CD4-positive, alpha-beta T cell treated with Interleukin-6 for 4 hours (primary cell): ENCODE measurements around the gene TDRD1.
"Not testable (repeated sequence)": the region's sequence is repeated elsewhere in the genome, so short reads cannot be mapped to it uniquely, and the experiment has no call there.

Experiments
- DNase-seq: peaks from one replicate; pipeline ENCODE4 v3.0.0-alpha.2; 2020; ENCODE audit warnings: mixed read lengths

Gene TDRD1, protein sequence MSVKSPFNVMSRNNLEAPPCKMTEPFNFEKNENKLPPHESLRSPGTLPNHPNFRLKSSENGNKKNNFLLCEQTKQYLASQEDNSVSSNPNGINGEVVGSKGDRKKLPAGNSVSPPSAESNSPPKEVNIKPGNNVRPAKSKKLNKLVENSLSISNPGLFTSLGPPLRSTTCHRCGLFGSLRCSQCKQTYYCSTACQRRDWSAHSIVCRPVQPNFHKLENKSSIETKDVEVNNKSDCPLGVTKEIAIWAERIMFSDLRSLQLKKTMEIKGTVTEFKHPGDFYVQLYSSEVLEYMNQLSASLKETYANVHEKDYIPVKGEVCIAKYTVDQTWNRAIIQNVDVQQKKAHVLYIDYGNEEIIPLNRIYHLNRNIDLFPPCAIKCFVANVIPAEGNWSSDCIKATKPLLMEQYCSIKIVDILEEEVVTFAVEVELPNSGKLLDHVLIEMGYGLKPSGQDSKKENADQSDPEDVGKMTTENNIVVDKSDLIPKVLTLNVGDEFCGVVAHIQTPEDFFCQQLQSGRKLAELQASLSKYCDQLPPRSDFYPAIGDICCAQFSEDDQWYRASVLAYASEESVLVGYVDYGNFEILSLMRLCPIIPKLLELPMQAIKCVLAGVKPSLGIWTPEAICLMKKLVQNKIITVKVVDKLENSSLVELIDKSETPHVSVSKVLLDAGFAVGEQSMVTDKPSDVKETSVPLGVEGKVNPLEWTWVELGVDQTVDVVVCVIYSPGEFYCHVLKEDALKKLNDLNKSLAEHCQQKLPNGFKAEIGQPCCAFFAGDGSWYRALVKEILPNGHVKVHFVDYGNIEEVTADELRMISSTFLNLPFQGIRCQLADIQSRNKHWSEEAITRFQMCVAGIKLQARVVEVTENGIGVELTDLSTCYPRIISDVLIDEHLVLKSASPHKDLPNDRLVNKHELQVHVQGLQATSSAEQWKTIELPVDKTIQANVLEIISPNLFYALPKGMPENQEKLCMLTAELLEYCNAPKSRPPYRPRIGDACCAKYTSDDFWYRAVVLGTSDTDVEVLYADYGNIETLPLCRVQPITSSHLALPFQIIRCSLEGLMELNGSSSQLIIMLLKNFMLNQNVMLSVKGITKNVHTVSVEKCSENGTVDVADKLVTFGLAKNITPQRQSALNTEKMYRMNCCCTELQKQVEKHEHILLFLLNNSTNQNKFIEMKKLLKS

DNA sequence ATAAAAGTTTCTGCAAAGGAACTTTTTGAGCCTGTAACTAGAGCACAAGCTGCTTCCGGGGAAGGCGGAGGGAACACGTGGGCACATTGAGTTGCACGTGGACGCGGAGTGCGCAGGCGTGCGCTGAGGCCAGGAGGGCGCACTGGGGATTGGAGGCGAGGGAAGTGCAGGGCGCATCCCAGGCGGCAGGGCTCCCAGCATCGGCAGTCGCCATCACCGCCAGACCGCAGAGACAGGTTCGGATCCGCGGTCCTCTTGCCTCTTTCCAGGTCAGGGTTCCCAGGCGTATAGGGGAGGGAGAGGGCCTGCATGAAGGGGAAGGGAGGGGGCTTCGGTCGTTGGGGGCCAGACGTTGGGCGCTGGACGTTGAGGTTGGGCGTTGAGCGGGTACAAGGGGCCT lies at the start of gene TDRD1:
Gene TDRD1, plus strand, starts transcription at position 206 of the 400 bp plus-strand sequence. CDS start 8,479 bp downstream, outside the sequence.
- no peak for DNase-seq

DNA sequence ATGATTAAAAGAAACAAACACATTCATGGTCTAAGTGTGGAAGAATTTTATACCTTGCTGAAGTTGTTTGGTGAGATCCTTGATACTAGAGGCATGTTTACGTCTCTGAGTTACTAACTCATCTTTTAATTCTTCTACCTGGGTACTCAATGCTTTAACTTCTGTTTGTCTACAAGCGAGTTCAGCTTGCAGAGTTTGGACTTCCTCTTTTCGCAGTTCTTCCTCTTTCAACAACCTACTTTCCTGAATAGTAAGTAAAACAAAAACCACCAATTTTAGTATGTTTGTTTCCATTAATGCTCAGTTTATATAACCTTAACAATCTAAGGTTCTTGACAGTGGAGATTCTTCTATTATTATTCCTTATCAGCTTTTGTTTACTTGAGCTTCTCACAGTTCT lies 48.1 kb upstream of the TDRD1 start:
- no peak for DNase-seq

DNA sequence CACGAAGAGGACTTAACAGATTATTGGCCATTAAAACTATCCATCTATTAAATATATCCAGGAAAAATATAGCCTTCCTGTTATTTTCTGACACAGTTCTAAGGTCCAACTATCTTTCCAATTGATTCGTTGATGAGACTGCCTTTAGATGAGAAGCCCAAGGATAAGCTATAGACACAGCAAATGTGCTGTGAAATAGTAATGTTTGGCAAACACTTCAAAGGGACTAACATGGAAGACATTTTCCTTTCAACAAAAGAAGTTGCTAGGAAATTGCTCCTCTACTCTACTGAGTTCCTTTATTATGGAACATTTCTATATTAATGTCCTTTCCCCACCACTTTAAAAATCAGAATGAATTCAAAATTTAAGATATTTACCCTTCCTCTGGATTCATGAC lies 43.7 kb upstream of the TDRD1 start:
- DNase-seq = no peak

DNA sequence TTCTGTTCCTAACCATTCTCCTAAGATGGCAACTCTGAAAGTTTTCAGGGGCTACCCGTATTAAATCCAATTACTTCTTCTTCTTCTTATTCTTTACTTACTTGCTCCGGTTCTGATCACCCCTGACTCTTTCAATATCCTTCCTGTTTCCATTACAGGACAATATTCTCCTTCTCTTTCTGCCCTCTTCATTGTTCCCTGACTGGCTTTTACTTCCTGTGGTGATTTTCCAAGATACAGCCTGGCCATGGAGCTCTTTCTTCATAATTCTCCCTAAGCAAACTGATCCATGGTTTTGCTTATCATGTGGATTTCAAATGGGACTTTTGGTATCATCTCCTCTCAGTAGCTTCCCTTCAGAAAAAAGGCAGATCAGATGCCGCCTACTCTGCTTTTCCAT lies 40.6 kb upstream of the TDRD1 start:
- DNase-seq = no peak

DNA sequence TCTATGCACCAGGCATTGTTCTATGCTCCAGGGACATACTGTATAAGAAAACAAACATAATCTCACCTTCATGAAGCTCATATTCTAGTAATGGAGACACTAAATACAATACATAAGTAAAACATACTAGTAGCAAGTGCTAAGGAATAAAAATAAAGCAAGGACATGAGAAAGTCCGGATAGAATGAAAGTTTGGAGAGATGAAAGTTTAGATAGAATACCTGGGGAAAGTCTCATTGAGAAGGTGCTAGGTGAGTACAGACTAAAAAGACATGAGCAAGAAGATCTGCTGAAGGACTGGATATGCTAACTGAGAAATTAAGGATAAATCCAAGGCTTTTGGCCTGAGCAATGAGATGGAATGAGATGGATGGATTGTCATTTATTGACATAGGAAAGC lies 39.1 kb upstream of the TDRD1 start:
- DNase-seq = no peak

DNA sequence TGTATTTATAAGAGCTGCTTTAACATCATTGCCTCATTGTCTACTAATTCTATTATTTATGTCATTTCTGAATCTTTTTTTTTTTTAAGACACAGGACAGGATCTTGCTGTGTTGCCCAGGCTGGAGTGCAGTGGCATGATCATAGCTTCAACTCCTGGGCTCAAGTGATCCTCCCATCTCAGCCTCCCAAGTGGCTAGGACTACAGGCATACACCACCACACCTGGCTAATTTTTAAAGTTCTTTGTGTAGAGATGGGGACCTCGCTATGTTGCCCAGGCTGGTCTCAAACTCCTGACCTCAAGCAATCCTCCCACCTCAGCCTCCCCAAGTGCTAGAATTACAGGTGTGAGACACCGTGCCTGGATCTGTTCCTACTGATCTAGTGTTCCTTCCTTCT lies 38.3 kb upstream of the TDRD1 start:
- not testable (repeated sequence) for DNase-seq

DNA sequence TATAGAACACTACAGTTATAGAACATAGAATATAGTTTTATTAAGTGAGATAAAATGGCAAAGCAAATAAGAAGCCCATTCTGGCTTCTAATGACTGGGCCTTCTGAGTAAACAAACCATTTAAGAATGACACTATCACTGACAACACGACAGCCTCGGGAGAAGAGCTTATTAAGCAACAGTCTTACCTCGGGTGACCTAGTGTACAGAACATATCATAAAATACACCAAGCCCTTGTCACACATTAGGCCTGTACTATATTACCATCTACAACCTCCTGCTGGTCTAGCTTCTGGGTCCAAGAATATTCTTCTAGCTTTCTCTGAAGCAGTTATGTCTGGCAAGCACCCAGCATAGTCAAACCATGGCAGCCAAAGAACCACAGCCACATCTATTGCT lies 37.1 kb upstream of the TDRD1 start:
- DNase-seq = no peak

DNA sequence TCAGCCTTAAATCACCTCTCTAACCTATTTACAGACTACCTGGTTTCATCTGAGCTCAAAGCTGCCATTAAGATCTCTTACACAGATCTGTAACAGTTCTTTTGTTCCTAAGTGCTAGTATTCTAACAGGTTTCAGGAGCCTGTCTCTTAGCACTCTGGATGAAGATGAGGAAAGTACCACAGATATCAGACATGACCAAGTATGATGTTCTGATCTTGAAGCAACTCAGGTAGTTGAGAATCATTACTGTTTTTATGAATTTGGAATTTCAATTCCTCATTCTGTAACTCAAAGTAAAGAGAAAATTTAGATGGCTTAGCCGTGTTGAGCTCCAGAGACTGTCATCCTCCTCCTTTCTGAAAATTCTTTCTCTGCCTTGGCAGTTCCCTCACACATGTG lies 36.0 kb upstream of the TDRD1 start:
- DNase-seq = no peak

DNA sequence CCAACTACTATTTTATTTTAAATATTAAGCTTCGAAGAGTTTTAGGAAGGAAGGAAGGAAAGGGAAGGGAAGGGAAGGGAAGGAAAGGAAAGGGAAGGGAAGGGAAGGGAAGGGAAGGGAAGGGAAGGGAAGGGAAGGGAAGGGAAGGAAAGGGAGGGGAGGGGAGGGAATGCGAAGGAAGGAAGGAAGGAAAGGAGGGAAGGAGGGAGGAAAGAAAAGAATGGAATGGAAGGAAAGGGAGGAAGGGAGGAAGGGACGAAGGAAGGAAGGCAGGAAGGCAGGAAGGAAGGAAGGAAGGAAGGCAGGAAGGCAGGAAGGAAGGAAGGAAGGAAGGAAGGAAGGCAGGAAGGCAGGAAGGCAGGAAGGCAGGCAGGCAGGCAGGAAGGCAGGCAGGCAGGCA lies 29.7 kb upstream of the TDRD1 start:
- not testable (repeated sequence) for DNase-seq

DNA sequence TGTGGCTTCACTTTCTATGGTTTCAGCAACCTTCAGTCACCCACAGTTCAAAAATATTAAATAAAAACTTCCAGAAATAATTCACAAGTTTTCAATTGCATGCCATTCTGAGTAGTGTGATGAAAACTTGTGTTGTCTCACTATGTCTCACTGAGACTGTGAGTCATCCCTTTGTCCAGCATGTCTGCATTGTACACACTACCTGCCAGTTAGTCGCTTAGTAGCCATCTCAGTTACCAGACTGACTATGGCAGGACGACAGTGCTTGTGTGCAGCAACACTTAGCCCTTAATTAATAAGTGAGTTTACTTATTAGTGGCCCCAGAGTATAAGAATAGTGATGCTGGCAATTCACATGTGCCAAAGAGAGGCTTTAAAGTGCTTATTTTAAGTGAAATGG lies 27.7 kb upstream of the TDRD1 start:
- no peak for DNase-seq

DNA sequence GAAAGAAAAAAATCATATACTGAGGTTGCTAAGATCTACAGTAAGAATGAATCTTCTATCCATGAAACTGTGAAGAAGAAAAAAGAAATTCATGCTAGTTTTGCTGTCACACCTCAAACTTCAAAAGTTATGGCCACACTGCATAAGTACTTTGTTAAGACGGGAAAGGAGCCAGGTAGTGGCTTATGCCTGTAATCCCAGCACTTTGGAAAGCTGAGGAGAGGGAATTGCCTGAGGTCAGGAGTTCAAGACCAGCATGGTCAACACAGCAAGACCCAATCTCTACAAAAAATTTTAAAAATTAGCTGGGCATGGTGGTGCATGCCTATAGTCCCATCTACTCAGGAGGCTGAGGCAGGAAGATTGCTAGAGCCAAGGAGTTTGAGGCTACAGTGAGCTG lies 27.3 kb upstream of the TDRD1 start:
- DNase-seq = no peak

DNA sequence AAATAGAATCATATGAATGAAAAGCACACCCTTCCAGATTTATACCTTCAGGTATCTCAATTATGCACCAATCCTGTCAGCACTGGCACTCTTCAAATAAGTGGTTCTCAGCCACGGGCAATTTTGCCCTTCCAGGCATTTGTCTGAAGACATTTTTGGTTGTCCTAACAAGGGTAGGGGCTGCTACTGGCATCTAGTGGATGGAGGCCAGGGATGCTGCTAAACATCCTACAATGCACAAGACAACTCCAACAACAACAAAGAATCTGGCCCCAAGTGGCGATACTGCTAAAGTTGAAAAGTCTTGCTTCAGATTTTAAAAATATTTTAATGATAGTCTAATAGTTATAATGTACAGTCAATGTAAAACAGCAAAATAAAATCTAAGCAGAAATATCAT lies 21.2 kb upstream of the TDRD1 start:
- DNase-seq = no peak

DNA sequence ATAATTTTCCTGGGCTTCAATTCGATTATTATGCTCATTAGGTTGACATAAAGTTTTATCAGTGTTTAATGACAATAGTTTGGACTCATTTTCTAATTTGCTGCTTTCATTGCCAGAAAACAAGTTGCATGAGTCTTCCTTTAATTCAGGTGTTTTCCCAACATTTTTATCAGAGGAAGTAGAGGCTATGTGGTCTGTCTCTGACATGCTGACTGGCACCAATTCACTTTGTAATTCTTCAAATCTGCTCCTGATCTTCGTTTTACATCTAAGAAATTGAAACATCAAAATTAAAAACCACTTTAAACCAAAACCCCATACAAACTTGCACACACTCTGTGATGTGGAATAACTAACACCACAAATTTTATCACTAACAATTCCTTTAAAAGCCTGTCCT lies 16.1 kb upstream of the TDRD1 start:
- no peak for DNase-seq

DNA sequence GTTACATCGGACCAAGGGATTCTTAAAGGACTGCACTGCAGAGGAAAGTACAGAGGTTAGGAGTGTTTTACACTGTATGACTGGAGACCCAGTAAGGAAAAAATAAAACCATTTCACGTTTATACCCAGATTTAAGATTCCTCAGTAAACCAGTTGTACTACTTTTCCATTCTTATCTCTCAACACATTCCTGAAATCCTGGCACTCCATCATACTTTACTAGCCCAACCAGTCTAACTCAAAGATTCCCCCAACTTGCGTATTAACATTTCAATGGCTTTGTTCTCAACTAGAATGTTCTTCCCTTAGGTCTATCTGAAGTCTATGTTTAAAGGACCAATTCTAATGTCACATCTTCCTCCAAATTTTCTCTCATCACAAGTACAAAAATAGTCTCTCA lies 13.1 kb upstream of the TDRD1 start:
- DNase-seq = no peak

DNA sequence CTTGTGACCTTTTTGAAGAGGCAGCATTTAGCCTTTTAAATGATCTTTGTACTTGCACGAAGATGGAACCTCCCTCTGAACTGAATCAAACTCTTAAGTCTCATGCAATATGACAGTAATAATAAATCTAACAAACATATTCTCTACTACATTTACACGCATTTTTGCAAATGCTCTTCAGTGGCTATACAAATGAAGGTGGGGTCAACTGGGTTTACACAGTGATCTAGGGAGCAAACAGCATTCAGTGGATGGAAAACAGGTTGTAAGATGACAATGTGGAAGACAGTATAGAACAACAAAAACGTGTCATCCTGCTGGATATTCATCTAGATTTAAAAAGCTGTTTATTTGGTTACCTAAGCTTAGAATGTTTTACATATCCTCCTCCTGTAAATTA lies 12.7 kb upstream of the TDRD1 start:
- no peak for DNase-seq

DNA sequence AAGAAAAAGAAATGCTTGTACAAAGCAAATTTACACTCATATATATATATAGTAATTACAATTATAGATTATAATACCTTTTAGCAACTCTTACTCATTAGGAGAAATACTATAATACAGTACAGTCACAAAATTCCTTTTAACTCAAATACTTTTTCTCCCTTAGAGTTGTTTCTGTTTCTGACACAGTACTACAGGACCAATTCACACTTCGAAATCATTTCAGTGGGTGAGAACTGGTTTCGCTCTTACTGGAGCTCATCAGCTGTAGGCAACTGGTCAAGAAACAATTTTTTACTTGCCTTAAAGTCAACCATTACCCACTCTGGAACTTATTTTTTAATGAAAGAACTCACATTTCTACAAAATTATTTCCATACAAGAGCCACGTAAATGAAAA lies 11.2 kb upstream of the TDRD1 start:
- DNase-seq = no peak

DNA sequence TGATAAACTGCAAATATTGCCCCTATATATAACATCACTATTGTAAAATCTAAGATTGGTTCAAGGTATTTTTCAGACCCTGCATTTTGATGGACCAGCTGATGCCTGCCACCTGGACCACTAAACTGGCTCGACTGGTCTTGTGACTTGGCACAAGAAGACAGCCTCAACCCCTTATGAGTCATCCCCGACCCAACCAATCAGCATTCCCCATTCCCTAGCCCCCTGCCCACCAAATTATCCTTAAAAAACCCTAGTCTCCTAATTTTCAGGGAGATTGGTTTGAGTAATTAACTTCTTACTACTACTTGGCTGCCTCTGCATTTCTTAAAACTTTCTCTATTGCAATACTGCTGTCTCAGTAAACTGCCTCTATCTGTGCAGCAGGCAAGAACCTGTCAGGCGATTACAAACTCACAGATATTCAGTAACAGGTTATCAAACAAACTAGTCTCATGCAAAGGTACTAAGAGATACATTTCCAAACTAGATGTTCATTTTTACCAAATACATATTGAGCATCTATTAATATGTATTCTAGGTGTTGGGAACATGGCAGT lies 10.6 kb upstream of the TDRD1 start:
- DNase-seq = no peak

DNA sequence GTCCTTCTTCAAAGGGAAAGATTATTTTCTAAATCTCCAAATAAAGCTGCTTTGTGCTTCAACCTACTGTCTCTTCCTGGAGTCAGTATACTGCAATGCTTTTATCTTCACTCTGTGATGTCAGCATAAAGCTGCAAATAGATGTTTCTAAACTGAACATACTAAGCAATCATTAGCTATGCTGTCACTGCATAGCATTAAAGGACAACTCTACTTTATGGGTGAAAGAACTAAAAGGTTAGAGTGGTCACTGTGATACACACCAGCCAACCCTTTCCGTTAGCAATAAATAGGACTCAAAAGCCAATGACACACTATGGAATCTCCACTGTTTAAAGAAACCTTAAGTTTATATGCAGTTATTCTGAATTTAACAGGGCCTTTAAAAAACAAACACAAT lies 6.9 kb upstream of the TDRD1 start:
- no peak for DNase-seq

DNA sequence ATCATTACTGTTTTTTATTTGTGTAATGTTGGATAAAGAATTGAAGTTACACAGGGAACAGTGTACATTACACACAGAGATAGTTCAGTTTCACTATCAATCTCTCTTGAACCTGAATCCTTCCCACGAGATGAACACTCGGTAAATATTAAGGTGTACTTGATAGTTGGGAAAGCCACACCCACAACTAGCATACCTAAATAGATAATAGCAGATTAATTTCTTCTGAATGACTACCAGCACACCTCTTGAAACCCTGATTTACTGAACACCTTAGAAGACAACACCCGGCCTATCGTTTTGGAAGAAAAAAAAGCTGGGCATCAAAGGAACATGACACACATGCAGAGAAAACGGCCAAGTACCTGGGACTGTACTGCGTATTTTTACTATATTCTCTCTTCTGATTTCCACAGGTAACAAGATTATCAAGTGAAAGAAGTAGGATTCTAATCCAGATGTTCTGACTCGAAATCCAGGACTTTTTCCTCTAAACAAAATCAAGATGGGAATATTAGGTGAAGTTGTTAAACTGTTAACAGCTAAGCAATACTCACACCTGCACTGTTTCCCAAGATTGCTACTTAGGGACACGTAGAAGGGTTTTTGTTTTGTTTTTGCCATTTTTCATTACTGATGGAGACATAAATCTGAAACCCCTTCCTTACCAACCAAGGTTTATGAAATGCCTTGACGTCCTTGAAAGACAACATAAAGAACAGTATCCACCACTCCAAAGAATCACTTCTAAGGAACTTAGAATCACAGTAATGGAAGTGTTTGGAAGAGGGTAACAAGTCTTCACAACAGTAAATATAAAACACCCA lies 6.2 kb upstream of the TDRD1 start:
- no peak for DNase-seq

DNA sequence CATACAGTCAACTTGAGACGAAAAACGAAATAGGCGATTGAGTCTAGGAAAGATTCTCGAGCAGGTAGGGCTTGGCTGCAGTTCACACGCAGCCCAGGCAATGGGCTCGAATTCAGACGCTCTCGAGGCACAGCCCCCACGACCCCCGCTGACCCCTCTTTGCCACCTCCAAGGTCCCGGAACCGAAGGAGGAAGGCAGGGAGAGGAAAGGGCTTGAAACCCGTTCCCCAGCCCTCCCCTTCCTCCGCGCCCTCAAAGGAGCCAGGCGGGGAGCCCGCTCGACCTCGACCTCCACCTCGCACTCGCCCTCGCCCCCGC lies 5.6 kb upstream of the TDRD1 start:
- no peak for DNase-seq

DNA sequence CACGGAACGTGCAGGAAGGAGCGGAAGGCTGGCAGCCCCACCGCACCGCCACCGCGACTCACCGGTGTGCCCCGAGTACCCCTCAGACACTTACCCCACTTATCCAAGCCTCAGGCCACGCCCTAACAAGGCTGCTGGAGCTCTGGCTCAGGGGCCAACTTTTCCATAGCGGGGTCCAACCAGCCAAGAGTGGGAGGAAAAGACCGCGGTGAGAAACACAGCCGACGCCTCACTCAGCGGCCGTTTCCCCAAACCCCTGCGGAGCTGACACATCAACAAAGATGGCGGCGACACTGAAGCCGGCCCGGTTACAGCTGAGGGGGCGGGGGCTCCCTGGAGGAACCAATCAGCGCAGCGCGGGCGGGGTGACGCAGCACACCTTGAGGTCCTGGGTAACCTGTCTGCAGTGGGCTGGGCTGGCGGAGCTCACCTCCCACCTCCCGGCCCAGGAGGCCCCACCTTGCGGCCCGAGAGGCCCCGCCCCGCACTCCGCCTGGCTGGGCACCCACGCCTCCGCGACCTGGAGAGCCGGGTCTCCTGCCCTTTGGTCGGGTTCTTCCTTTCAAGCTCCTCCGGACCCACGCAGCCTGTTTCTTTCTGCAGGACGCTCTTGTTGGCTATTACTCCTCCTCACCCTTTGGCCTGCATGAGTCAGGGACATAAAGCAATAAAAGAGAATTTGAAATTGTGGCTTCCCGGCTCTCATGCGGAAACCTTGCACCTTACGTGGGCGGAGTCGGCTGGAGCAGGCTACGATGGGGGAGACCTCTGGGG lies 5.0 kb upstream of the TDRD1 start, which contains the start of gene CCDC186:
Gene CCDC186, minus strand, starts transcription at position 283 of the 774 bp plus-strand sequence. CDS start 10,935 bp downstream, outside the sequence.
- peak; percentile 99 for DNase-seq
